Erythroblast (primary cell): Measurements from ENCODE around the gene CDC16.
A peak's percentile ranks its signal among the peaks of the same experiment; 100 is the strongest.
"Not testable (repeated sequence)": the region's sequence is repeated elsewhere in the genome, so short reads cannot be mapped to it uniquely, and the experiment has no call there.

Source experiments
- DNase-seq, 2 experiments: peaks; one replicate each; lab custom pipeline; 2025; lab: John Stamatoyannopoulos, UW
- GATA1 ChIP-seq: IDR thresholded peaks from 2 replicates; pipeline ENCODE4 v1.6.1; 2011; ENCODE audit warnings: low read depth, mild to moderate bottlenecking, control low read depth, low read length, moderate library complexity
- POLR2A ChIP-seq: IDR thresholded peaks from 2 replicates; pipeline ENCODE4 v1.6.1; 2011; ENCODE audit warnings: mild to moderate bottlenecking, low read length

CDC16 gene, protein sequence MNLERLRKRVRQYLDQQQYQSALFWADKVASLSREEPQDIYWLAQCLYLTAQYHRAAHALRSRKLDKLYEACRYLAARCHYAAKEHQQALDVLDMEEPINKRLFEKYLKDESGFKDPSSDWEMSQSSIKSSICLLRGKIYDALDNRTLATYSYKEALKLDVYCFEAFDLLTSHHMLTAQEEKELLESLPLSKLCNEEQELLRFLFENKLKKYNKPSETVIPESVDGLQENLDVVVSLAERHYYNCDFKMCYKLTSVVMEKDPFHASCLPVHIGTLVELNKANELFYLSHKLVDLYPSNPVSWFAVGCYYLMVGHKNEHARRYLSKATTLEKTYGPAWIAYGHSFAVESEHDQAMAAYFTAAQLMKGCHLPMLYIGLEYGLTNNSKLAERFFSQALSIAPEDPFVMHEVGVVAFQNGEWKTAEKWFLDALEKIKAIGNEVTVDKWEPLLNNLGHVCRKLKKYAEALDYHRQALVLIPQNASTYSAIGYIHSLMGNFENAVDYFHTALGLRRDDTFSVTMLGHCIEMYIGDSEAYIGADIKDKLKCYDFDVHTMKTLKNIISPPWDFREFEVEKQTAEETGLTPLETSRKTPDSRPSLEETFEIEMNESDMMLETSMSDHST

DNA sequence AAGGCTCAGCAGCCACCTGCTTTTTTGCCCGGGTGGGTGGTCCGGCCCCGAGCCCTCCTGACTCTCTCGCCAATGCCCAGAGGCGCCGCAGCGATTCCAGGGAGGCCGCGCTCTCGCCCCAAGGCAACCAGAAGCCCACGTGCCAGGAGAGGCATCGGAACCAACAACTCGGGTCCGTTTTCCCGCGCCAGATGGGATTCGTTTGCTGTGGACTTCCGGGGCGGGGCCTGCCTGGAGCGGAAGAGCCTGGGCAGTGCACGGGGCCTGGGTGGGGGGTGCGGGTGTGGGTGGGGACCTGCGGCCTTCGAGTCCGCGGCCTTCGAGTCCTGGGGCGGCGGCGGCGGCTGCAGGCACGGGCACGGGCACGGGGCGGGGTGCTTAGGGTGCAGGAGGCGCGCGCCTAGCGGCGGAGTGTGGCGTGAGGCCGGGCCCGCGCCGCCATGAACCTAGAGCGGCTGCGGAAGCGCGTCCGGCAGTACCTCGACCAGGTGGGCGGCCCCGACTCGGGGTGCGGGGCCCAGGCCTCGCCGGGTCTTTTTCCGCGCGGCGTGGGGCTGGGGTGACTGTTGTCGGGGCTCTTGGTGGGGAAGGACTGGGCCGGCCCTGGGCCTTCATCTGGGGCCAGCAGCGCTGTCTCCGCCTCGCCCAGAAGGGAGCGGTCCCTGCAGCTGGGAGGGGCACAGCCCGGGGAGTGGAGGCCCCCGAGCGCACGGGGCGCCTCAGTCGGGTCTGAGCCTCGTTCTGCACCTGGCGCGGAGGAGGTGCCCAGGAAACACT, at the start of gene CDC16:
TSS of gene CDC16 (plus strand) at position 253 of the 777 bp plus-strand sequence. CDS start at position 441, 188 bp downstream.
- peak; percentile 95 to 96 for DNase-seq
- peak; percentile 75 for TF ChIP-seq POLR2A
- TF ChIP-seq GATA1: no peak

DNA sequence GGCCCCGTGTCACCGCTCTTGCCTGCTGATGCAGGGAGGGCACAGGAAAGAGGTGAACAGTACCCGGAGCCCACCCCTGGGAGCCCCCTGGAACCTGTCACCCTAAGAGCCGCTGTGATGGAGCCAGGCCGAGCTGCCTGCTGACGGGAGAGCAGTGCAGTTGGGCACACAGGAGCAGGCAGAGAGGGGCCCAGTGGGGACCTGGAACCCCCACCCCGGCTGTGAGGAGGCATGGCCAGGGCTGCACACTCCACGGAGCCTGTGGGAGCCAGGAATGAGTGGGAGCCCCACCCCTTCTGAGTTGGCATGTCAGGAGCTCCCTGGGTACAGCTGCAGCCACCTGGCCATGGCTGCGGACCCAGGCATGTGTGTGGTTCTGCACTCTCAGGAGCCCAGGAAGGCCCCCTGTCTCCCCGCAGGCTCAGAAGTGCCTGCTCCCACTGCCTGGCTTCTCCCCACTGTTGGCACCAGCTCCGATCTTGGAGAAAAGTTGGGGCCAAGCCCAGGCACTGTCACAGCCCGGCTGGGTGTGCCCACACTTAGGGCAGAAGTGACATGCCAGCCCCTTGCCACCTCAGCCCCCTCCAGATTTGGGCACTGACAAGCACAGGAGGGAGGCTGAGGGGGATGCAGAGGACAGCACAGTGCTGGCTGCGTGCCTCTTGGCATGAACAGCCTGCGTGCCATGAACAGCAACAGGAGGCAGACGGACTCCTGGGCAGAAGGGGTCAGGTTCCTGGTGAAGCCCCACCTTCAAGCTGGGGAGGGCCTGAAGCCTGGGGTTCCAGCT, 49.3 kb upstream of the CDC16 start:
- no peak for DNase-seq
- no peak for TF ChIP-seq POLR2A
- TF ChIP-seq GATA1: no peak

DNA sequence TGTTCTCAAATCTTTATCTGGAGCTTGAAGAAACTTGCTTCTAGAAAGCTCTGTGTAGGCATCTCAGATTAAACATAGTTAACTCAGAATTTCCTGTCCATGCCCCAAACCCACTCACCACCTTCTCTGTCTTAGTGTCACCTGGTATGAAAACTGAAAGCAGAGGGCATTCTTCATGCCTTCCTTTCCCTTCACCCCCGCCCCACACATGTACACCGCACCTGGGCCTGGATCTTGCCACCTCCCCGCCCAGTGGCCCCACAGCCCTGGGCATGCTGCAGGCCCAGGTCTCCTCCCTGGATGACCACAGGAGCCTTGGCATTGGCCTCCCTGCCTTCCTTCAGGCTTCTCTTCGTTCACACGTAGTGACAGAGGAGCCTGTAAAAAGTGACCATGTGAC, 39.8 kb upstream of the CDC16 start:
- TF ChIP-seq GATA1 (no peak), POLR2A (no peak)
- DNase-seq: no peak

DNA sequence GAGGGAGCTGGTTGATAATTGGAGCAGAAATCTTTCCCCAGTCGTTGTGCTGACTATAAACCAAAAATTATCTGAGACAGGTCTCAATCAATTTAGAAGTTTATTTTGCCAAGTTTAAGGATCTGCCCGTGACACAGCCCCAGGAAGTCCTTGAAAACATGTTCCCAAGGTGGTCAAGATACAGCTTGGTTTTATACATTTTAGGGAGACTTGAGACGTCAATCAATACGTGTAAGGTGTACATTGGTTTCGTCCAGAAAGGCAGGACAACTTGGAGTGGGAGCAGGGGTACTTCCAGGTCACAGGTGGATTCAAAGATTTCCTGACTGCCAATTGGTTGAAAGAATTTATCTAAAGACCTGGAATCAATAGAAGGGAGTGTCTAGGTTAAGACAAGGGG, 38.1 kb upstream of the CDC16 start:
- TF ChIP-seq POLR2A: no peak
- TF ChIP-seq GATA1: no peak
- DNase-seq: no peak

DNA sequence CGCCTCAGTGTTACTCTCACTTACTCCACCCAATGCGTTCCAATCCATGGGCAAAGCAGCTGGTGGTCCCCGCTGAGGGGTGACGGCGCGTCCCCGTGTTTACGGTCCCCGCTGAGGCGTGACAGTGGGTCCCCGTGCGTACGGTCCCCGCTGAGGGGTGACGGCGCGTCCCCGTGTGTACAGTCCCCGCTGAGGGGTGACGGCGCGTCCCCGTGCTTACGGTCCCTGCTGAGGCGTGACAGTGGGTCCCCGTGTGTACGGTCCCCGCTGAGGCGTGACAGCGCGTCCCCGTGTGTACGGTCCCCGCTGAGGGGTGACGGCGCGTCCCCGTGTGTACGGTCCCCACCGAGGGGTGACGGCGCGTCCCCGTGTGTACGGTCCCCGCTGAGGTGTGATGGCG, 36.1 kb upstream of the CDC16 start:
- no peak for DNase-seq
- no peak for TF ChIP-seq GATA1
- no peak for TF ChIP-seq POLR2A

DNA sequence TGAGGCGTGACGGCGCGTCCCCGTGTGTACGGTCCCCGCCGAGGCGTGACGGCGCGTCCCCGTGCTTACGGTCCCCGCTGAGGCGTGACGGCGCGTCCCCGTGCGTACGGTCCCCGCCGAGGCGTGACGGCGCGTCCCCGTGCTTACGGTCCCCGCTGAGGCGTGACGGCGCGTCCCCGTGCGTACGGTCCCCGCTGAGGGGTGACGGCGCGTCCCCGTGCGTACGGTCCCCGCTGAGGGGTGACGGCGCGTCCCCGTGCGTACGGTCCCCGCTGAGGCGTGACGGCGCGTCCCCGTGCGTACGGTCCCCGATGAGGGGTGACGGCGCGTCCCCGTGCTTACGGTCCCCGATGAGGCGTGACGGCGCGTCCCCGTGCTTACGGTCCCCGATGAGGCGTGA, 35.2 kb upstream of the CDC16 start:
- DNase-seq: not testable (repeated sequence)

DNA sequence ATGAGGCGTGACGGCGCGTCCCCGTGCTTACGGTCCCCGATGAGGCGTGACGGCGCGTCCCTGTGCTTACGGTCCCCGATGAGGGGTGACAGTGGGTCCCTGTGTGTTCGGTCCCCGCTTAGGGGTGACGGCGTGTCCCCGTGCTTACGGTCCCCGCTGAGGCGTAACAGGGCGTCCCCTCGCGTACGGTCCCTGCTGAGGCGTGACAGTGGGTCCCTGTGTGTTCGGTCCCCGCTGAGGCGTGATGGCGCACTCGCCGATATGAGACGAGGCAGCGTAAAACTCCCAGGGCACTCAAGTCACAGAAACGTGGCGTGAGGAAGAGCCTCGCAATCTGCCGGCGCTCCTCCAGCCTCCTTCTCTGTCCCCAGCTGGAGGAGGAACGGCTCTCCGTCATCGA, 34.7 kb upstream of the CDC16 start:
- TF ChIP-seq GATA1: no peak
- TF ChIP-seq POLR2A: no peak
- no peak for DNase-seq

DNA sequence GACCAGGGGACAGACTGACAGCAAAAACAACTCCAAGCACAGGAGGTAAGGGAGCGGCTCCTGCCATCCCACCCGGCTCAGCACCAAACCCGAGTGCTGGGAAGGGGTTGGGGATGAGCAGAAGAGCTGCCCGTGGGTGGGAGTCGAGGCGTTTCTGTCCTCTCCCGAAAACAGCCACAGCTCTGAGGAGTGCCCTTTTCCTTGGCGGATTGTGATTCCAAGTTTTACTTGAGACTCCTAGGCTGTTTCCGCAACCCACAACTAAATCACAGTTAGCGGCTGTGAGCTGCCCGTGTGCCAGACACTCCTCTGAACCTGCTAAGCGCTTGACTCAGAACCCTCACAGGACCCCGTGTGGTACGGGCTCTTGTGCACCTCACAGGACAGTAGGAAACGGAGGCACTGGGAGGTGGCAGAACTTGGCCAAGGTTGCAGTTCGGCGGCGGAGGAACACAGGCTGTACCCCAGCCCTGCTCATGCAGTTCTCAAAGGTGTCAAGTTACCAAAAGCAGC, 34.2 kb upstream of the CDC16 start:
- TF ChIP-seq POLR2A (no peak), GATA1 (no peak)
- no peak for DNase-seq

DNA sequence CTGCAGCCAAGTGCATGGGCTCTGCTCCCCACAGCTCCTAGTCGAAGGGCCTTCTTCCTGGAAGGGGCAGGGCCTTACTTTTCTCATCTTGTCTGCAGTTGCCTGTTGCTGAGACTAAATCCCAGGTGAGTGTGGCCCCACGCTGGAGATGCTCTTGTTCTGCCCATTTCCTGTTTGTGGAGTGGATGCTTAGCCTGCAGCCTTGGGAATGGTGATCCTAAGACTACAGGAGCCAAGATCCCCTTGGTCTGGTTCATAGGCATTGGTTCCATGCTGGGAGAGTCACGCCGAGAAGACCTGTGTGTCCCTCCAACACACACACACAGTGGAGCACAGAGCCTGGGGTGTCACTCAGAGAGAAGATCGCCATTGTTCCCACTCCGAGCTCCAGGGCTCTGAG, 32.1 kb upstream of the CDC16 start:
- DNase-seq: no peak
- TF ChIP-seq GATA1 (no peak), POLR2A (no peak)

DNA sequence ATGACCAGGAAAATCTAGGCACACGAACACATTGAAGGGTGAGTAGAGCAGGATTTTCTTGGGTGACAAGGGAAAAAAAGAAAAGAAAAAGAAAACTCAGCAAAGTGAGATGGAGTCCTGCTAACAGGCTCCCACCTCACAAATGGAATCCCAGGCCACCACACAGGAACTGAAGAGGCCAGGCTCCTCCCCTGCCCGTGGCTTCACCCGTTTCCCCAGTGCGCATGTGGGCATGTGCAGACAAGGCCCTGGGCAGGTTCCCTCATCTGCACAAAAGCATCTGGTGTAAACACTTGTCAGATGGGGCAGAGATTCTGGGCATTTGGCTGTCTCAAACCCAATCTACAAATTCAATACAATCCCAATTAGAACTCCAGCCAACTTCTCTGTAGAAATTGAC, 31.2 kb upstream of the CDC16 start:
- DNase-seq: no peak
- no peak for TF ChIP-seq GATA1
- no peak for TF ChIP-seq POLR2A

DNA sequence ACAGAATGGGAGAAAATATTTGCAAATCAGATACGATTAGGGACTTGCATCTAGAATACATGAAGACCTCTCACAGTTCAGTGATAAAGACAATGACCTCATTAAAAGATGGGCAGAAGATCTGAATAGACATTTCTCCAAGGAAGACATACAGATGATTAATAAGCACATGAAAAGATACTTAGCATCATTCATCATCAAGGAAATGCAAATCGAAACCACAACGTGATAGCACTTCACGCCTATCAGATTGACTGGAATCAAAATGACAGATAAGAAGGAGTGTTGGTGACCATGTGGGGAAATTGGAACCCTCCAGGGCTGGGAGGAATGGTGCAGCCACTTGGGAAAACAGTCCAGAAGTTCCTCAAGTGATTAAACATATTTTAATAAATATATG, 29.8 kb upstream of the CDC16 start:
- TF ChIP-seq GATA1 (no peak), POLR2A (no peak)
- no peak for DNase-seq

DNA sequence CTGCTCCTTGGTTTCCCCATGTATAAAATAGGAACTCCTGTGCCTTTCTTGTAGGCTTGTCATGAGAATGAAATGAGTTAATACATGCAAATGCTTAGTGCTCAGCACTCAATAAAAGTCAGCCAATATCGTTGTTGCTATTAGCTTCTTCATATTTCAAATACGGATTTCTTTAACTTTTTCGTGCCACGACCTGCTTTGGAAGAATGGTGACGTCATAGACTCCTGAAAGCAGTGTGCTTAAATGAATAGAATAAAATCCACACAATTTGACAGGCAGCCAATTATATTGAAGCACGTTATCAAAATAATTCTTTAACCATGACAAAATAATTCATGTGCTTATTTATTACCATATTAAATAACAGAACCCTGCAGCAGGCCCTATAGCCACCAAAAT, 26.6 kb upstream of the CDC16 start:
- no peak for DNase-seq
- no peak for TF ChIP-seq POLR2A
- TF ChIP-seq GATA1: no peak
